Loucy (cell line): ENCODE results near the gene ASGR2.

Experiments
- CTCF ChIP-seq: fragments of 200-600 bp; sonication (generic); conservative IDR thresholded peaks from 2 replicates; pipeline ENCODE4 v1.5.1; 2014; ENCODE audit warnings: mild to moderate bottlenecking, antibody characterized with exemption, low read length
- EZH2phosphoT487 ChIP-seq: fragments of 200-600 bp; IDR thresholded peaks from 2 replicates; pipeline ENCODE4 v1.6.1; 2018; ENCODE audit warnings: antibody characterized with exemption, mild to moderate bottlenecking, moderate library complexity, borderline replicate concordance

- TF ChIP-seq CTCF: no peak
- no peak for TF ChIP-seq EZH2phosphoT487
Measured at GRCh38 chr17:7139400-7139799, 24.8 kb upstream of the ASGR2 start.
